Stimulated activated CD4-positive, alpha-beta T cell treated with anti-CD3 and anti-CD28 coated beads, Interleukin-15, amount 100 ng/mL, for 24 hours (primary cell): ENCODE results near the gene SGPL1.
"Not testable (repeated sequence)": the region's sequence is repeated elsewhere in the genome, so short reads cannot be mapped to it uniquely, and the experiment has no call there.

Experiments used
- DNase-seq: peaks from one replicate; pipeline ENCODE4 v3.0.0-alpha.2; 2020

Gene SGPL1

DNA sequence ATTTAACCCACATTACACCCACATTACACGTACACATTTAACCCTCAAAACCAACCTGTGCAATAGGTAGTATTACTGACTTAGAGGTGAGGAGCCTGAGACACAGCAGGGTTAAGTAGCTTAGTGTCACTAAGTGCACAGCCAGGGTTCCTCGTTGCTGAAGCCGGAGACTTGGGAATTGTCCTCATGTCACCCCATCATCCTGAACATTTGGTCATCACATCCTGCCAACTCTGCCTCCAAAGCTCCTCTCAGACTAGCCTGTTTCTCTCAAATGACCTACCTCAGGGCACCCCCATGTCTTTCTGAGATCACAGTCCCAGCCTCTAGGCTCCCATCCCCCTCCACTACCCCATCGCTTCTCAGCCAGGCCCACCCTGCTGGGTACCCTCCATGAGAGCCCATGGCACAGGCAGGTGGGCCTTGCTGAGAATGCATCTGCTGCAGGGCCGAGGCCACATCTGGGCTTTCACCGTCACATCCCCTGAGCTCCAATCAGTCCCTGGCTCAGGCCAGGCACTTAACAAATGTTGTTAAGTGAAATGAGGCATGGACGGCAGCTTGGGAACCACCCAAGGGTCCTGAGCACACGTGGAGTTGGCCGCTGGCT lies 93.7 kb downstream of the SGPL1 start:
- no peak for DNase-seq

DNA sequence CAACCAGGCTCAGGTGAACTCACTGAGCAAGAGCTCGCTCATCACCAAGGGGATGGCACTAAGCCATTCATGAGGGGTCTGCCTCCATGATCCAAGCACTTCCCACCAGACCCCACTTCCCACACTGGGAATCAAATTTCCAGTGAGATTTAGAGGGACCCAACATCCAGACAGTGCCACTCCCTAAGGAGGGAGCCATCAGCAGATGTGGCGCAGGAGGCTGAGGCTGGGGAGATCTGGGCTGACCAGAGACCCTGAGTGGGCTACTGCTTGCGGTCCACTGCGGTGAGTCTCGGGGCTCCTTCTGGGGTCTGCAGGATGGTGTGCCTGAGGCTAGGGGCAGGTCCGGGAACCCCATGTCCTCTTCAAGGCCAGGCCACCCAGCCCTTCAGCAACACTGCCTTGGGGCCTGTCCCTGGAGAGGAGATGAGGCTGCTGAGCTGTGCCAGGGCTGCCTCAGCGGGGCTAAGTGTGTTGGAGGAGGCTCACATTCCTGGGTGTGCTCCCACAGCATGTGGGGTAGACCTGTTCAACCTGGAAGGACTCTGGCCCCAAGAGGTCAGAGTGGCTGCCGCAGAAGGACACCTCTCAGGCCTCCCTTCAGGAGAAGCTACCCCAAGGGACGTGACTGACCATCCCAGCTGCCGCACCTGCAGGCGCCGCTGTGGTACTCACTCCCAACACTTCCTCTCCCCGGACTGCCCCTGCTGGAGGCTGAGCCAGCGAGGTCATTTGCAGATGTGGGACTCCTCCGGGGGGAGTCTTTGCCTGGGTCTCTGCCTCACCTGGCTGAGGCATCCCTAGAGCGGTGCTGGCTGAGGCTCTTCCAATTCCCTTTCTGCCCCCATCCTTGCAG lies 95.0 kb downstream of the SGPL1 start:
- DNase-seq, result no peak

- DNase-seq, result no peak
Observed at GRCh38 chr10:70911386-70911785, 95.6 kb downstream of the SGPL1 start.

GRCh38 chr10:70912556-70912955 lies 96.8 kb downstream of the SGPL1 start:
- no peak for DNase-seq

DNA sequence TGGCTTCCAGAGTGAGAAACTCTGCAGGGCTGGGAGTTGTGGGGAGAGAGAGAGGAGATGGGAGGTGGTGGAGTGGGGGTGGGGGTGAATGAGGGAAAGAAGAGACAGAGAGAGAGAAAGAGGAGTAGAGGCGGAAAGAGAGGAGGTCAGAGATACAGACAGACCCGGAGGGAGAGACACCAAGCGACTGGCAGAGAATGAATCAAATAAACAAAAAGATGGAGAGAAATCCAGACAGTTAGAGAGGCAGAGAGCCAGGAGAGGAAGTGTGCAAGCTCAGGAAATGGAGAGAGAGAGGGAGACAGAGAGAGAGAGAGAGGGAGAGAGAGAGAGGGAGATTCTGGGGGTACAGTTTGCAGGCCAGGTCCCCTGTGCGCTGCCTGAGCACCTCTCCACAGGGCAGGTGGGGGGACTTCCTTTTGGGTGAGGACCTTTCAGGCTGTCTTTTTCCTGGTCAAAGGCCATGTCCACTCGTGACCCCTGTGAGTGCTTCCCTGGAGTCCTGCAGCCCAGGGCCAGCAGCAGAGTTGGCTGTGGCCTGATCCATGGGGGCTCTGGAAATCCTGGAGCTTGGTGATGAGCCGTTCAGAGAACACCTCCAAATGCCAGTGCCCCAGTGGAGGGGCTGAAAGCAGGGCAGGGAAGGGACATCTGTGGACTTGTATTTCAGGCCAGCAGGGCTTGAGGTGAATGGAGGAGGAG lies 97.6 kb downstream of the SGPL1 start:
- no peak for DNase-seq

- DNase-seq, result no peak
Observed at GRCh38 chr10:70913893-70914240, 98.1 kb downstream of the SGPL1 start.

GRCh38 chr10:70914316-70914864 lies 98.6 kb downstream of the SGPL1 start:
- no peak for DNase-seq

DNA sequence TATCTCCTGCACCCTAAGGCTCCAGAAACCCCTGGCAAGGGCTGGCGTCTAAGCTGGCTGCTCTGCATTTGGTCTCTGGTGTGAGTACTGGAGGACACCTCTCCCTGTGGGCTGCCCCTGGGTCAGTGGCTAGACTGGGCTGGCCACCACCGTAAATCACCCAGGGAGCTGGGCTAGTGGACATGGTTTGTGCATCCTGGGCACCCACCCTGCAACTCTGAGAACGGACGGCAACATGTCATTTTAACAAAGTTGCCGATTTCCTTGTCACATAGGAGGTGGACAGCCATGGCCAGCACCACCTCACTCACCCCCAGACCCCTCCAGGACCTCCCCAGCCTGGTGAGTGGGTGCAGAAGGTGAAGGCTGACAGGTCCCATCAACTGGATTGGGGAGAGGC lies 99.5 kb downstream of the SGPL1 start:
- no peak for DNase-seq

GRCh38 chr10:70915806-70916205 lies 100.1 kb downstream of the SGPL1 start:
- no peak for DNase-seq

GRCh38 chr10:70916241-70916640 lies 100.5 kb downstream of the SGPL1 start:
- DNase-seq, result no peak

DNA sequence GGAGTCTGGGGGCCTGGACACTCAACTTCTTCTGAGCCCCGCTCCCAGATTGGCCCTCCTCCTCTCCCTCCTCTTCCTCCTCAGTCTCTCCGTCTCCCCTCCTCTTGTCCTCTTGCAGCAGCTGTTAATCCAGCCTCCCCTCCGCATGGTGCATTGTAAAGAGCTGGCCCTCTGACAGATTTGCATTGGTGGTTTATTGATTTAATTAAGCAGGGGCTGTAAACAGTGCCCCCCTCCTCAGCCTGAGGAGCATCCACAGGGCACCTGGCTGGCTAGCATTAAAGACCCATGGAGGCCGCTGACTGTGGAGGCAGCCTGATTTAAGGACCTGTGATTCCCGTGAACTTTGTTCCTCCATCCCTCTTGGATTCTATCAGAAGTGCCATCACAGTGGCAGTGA lies 101.5 kb downstream of the SGPL1 start:
- no peak for DNase-seq

DNA sequence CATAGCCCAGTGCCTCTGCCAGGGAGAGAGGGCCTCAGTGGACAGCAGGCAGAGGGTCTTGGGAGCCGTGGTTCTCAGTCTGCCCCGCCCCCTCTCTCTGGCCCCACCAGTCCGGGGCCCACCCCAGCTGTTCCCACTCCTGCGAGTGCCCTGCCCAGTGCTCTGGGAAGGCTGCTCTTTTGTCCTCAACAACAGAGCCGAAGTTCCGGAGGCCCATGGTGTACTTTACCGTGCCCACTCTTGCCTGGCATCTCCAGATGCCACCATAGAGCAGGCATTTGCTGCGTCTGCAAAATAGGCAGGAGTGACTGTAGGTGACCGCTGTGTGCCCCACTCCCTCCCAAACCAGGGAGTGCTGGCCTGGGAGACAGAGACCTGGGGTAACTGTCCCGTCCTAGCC lies 101.9 kb downstream of the SGPL1 start:
- no peak for DNase-seq

GRCh38 chr10:70918851-70919530 lies 103.2 kb downstream of the SGPL1 start:
- DNase-seq, result no peak

GRCh38 chr10:70919906-70920305 lies 104.2 kb downstream of the SGPL1 start:
- DNase-seq, result not testable (repeated sequence)

DNA sequence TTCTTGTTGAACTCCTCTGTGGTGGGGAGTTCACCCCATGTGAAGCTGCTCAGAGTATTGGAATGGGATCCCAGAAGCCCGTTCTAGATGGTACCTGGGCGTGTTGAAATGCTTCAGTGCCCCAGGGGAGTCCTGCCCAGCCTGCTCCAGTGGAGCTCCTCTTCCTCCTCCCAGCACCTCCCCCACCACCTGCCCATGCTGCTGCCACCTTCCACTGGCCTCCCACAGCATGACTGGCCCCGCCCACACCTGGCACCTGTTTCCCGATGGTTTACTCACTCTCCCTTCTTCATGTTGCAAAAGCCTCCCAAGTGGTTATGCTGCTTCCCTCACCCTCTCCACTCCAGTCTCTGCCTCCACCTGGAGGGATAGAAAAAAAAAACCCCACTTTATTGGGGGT lies 104.8 kb downstream of the SGPL1 start:
- DNase-seq, result no peak

DNA sequence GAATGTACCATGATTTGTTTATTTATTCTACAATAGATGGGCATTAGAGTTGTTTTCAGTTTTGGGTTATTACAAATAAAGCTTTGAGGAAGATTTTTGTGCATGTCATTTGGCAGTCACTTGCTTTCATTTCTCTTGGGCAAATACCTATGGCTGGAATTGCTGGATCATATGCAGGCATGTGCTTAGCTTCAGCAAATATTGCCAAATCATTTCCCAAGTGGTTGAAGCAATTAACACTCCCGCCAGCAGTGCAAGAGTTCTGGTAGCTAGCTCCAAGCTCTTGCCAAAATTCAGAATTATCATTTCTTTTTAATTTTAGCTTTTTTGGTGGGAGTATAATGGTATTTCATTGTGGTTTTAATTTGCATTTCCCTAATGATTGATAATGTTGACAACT lies 105.5 kb downstream of the SGPL1 start:
- DNase-seq, result no peak

DNA sequence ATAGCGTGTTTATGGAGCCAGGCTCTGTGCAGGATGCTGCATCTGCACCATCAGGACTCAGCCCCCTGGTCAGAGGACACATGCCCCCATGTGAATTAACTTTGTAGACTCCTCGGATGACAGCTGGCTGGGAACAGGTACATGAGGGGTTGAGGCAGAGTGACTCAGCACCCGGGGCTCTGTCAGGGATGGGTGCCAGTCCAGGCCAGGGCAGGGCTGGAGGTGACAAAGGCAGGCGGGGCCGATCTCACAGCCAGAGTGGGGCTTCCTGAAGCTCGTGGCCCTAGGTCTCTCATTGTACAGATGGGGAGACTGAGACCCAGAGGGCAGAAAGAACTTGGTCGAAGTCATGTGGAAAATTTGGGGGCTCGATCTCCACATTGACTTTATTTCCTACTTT lies 107.9 kb downstream of the SGPL1 start:
- DNase-seq, result no peak

DNA sequence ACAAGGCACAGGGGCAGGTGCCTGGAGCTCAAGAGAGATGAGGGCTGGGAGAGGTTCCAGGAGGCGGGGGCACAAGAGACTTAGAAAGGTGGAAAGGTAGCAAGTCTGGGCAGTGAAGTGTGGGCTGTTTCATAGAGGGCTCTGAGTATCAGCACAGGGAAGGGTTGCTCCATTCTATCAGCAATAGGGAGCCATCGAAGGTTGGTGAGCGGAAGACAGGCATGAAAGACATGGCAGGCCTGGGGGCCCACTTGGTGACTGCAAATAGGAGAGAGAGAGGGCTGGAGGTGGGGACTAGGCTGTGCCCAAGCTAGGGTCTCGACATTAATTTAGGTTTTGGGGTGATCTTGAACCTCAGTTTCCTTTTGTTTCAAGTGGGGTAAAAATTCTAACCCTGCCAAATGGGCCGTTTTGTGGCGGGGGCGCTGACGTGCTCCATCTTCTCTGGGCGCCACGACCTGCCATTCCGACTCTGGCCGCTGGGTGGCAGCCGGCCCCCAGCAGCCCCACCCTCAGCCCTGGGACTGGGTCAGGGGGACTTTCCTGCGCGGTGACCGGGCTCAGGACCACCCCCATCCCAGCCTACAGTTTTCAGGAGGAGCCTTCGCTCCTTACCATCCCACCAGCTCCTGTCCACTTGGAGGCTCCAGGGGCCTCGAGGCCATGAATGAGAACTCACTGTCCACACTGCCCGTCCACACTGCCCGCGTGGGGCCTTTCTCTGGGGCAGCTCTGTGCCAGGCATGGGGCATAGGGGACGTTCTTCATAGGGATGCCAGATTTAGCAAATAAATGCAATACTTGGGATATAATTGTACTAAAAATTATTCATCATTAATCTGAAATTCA lies 109.9 kb downstream of the SGPL1 start:
- DNase-seq, result peak; percentile 69

- no peak for DNase-seq
Observed at GRCh38 chr10:70926226-70927000, 110.7 kb downstream of the SGPL1 start.

- no peak for DNase-seq
Observed at GRCh38 chr10:70927189-70927943, 111.6 kb downstream of the SGPL1 start.

- DNase-seq, result no peak
Observed at GRCh38 chr10:70928140-70928539, 112.4 kb downstream of the SGPL1 start.
